Measurements from ENCODE around the gene IQSEC3. TPM values are rescaled to one million over a fixed set of nuclear protein-coding genes. Genes with fewer than 3 reads are reported as not detected.

IQSEC3 gene
- total and polyA plus RNA-seq, 2 of the 13 experiments (the other 11 are each of a cell fraction or from before 2014, with no cell fraction given), result not detected

DNA sequence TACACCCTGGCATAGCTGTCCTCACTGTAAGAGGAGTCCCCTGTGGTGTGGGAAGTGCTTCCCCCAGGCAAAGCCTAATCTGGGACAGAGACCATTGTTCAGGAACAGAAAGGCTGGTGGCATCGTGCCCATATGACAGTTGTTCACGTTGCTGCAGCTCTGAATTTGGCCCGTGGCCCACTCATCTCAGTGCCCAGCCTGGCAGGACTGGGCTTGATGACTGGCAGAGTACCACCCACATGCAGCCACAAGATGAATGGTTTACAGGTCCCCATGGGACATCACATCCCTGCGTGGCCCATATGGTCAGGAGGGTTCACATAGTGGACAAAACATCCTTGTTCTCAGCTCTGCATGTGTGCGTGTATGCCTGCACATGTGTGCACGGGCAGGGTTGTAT is 17.5 kb downstream of the IQSEC3 start:
- CTCF ChIA-PET (ENCODE audit: low intra/inter-chr PET ratio, low total read pairs), result no interaction called here
- H3K36me3 ChIP-seq (replicated peaks in 1 of 2; ENCODE audit: control insufficient read depth in 1 of 2, insufficient read depth in 2 of 2, low read length in 2 of 2), result no peaks in the 10 kb centered on the region
- no peak for DNase-seq (ENCODE audit: low spot score)
- H3K4me1 ChIP-seq (ENCODE audit: insufficient read depth, low read length), result 0 out of 2 replicates have a peak, but pooled peaks cover 9% of the 10 kb centered on the region
- H3K9me3 ChIP-seq (ENCODE audit: low read length), result no peaks in the 10 kb centered on the region
- no peak overlapping the region for H3K27ac ChIP-seq (ENCODE audit: extremely low read length, insufficient read depth, low read length)
- no peak overlapping the region for H2AFZ ChIP-seq (ENCODE audit: low read length)
- intact Hi-C loops (cut with micrococcal nuclease; ENCODE audit: unreplicated experiment) (no loop called here), in situ Hi-C loops (cut with HindIII; ENCODE audit: extremely low pct_ligation_motif_present, low pct_unique_long_range_greater_than_20kb) (no loop called here)
- WGBS (ENCODE audit: low lambda C conversion rate), result 17% methylated on average over 3 of the region's 6 CpGs
- BruUV-seq (replicated peaks), result no TSS peak
- H3K27me3 ChIP-seq (ENCODE audit: control insufficient read depth in 1 of 2, insufficient read depth in 2 of 2, low read length in 2 of 2), result peaks cover 1 to 52% of the 10 kb centered on the region in 2 experiments; a peak in 4 of 5 replicates
- no peak for FAIRE-seq
- no peak for ATAC-seq
- H3K4me3 ChIP-seq (replicated peaks in 1 of 3; ENCODE audit: insufficient read depth in 1 of 3, low read depth in 2 of 3, low read length in 3 of 3), result no peak overlapping the region
- H3K79me2 ChIP-seq (ENCODE audit: insufficient read depth, low read length), result no peaks in the 10 kb centered on the region
- TF ChIP-seq, protein P1, sequence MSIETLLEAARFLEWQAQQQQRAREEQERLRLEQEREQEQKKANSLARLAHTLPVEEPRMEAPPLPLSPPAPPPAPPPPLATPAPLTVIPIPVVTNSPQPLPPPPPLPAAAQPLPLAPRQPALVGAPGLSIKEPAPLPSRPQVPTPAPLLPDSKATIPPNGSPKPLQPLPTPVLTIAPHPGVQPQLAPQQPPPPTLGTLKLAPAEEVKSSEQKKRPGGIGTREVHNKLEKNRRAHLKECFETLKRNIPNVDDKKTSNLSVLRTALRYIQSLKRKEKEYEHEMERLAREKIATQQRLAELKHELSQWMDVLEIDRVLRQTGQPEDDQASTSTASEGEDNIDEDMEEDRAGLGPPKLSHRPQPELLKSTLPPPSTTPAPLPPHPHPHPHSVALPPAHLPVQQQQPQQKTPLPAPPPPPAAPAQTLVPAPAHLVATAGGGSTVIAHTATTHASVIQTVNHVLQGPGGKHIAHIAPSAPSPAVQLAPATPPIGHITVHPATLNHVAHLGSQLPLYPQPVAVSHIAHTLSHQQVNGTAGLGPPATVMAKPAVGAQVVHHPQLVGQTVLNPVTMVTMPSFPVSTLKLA (IDR thresholded peaks at IDR 0.05), result 0 out of 2 replicates have a peak, but pooled peaks have one; percentile 7
- TF ChIP-seq LCORL (IDR thresholded peaks at IDR 0.05) (no peak), LCORL (CRISPR knock-in tag; IDR thresholded peaks at IDR 0.05) (no peak)
- POLR2A ChIA-PET, result no interaction called here
- no peak overlapping the region for H3K9ac ChIP-seq (ENCODE audit: insufficient read depth, low read depth, low read length)
- no peak overlapping the region for H3K4me2 ChIP-seq (ENCODE audit: low read depth, low read length)
- H4K20me1 ChIP-seq (ENCODE audit: insufficient read depth, low read length), result no peaks in the 10 kb centered on the region

DNA sequence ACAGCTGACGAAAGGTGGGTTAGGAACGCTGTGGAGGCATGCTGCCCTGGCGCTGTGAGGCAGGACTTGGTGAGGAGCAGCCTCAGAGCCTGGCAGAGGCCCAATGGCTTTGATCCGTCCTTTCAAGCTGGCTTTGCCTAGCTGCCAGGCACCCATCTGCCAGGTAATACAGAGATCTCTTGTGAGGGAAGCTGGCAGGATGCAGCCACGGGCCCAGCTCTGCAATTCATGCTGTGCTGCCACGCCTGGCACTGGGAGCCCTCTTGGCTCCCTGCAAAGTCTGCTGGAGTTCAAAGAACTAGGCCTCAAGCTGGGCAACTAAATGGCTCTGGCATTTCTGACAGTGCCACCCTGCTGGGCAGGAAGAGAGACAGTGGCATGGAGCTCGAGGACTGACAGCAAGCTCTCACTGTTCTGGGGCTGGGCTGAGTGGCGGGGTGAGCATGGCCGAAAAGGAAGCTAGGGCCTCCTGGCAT is 18.7 kb downstream of the IQSEC3 start:
- Histone ChIP-seq H3K27me3 (ENCODE audit: control insufficient read depth in 1 of 2, insufficient read depth in 2 of 2, low read length in 2 of 2) (peaks cover 0 to 45% of the 10 kb centered on the region in 2 experiments; a peak in 4 of 5 replicates), H3K9me3 (ENCODE audit: low read length) (peaks cover 8% of the 10 kb centered on the region; the same call in 1 of the 2 replicates), H3K4me2 (ENCODE audit: low read depth, low read length) (no peak overlapping the region), H3K36me3 (replicated peaks in 1 of 2; ENCODE audit: control insufficient read depth in 1 of 2, insufficient read depth in 2 of 2, low read length in 2 of 2) (no peaks in the 10 kb centered on the region), H3K4me3 (replicated peaks in 1 of 3; ENCODE audit: insufficient read depth in 1 of 3, low read depth in 2 of 3, low read length in 3 of 3) (no peak overlapping the region), H3K9ac (ENCODE audit: insufficient read depth, low read depth, low read length) (no peak overlapping the region), H4K20me1 (ENCODE audit: insufficient read depth, low read length) (no peaks in the 10 kb centered on the region), H3K27ac (ENCODE audit: extremely low read length, insufficient read depth, low read length) (no peak overlapping the region), H3K79me2 (ENCODE audit: insufficient read depth, low read length) (no peaks in the 10 kb centered on the region), H2AFZ (ENCODE audit: low read length) (no peak overlapping the region), H3K4me1 (ENCODE audit: insufficient read depth, low read length) (0 out of 2 replicates have a peak, but pooled peaks cover 9% of the 10 kb centered on the region)
- TF ChIP-seq ZMAT3 (CRISPR knock-in tag; conservative IDR thresholded peaks at IDR 0.05) (no peak), KAT7 (CRISPR knock-in tag; IDR thresholded peaks at IDR 0.05; ENCODE audit: borderline replicate concordance) (no peak)
- ChIA-PET POLR2A (no interaction called here), CTCF (ENCODE audit: low intra/inter-chr PET ratio, low total read pairs) (no interaction called here)
- BruUV-seq (replicated peaks), result no TSS peak
- no peak for DNase-seq (ENCODE audit: low spot score)
- in situ Hi-C loops (cut with HindIII; ENCODE audit: extremely low pct_ligation_motif_present, low pct_unique_long_range_greater_than_20kb), result no loop called here
- no peak for FAIRE-seq
- WGBS (ENCODE audit: low lambda C conversion rate), result 32% methylated on average over 5 of the region's 9 CpGs
- ATAC-seq, result no peak
- intact Hi-C loops (cut with micrococcal nuclease; ENCODE audit: unreplicated experiment), result no loop called here
